ENCODE data around the gene CREG1.

DNA sequence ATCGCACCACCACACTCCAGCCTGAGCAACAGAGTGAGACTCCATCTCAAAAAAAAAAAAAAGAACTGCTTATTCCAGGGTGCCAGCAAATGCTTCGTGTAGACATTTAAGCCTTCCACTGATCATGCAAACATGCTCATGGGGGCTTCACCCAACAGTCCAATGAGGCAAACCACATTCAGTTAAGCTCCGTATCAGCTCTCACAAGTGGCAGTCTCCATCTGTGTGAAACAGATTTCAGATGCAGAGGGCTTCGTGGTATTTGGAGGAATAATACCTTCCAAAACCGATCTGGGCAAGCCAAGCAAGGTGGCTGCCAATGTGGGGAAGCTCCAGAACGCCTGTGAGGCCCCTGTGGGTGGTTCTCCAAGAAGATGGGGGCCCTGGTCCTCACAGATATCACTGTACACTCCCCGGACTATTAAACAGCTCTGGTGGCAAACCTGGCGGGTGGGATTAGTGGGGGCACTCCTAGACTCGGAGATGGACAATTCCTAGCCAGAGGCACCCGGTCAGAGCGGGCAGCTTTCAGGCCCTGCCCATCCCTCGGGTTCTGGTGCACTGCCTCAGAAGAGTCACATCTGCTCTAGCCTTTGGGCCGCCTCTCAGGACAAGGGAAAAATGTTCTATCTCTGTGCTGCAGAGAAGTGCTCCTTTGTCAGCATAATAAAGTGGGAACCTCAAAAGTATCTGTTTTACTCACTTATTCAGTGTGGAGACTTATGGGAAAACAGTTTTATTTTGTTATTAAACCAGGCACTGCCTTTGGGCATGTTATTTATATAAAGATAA is 10.2 kb downstream of the CREG1 start:
- TF ChIP-seq, protein P1, sequence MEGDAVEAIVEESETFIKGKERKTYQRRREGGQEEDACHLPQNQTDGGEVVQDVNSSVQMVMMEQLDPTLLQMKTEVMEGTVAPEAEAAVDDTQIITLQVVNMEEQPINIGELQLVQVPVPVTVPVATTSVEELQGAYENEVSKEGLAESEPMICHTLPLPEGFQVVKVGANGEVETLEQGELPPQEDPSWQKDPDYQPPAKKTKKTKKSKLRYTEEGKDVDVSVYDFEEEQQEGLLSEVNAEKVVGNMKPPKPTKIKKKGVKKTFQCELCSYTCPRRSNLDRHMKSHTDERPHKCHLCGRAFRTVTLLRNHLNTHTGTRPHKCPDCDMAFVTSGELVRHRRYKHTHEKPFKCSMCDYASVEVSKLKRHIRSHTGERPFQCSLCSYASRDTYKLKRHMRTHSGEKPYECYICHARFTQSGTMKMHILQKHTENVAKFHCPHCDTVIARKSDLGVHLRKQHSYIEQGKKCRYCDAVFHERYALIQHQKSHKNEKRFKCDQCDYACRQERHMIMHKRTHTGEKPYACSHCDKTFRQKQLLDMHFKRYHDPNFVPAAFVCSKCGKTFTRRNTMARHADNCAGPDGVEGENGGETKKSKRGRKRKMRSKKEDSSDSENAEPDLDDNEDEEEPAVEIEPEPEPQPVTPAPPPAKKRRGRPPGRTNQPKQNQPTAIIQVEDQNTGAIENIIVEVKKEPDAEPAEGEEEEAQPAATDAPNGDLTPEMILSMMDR (IDR thresholded peaks at IDR 0.05) = no peak
- no peak for TF ChIP-seq POLR2A (IDR thresholded peaks at IDR 0.05)
